GM19328 (cell line): ENCODE measurements around the gene PRRX2.

ENCODE experiments used
- ATAC-seq: cut with Tn5 transposase; IDR thresholded peaks from one replicate; pipeline ENCODE4 v1.9.1; 2021; ENCODE audit warnings: mild to moderate bottlenecking, moderate library complexity; ENCODE audit not compliant: unreplicated experiment

PRRX2 gene

GRCh38 chr9:129674229-129674628 lies 8.8 kb downstream of the PRRX2 start:
- ATAC-seq: no peak

GRCh38 chr9:129675620-129676019 lies 10.2 kb downstream of the PRRX2 start:
- ATAC-seq: no peak

DNA sequence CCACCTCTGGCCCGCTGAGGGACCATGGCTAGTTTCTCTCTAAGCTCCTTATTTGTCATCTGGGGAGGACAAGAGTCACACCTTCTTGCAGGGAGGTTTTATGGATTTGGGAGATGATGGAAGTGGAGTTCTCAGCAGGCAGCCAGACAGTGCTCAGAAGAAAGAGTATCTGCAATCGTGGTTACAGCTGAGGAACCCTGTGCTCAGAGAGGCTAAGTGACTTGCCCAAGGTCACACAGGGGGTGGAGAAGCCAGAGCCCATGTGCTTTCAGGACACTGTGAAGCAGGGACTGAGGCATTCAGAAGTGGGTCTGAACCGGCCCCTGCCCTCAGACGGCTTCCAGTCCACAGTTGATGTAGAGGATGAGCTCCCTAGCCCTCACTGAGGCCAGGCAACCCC lies 10.8 kb downstream of the PRRX2 start:
- ATAC-seq: no peak

DNA sequence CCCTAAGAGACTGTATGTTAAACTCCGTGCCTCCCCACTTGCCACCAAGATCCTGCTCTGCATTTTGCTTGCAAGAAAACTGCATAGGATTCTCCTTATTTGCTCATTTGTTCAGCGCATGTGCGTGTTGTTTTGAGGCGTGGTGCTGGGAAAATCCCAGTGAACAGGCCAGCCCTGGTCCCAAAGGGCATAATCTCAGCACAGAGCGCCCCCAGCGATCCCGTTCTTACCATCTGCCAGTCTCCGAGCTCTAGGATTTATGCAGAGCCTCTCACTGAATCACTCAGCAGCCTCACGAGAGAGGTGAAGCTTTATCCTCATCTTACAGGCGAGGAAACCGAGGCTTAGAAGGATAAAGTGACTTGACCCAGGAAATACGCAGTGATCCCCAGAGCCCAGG lies 11.5 kb downstream of the PRRX2 start:
- no peak for ATAC-seq

DNA sequence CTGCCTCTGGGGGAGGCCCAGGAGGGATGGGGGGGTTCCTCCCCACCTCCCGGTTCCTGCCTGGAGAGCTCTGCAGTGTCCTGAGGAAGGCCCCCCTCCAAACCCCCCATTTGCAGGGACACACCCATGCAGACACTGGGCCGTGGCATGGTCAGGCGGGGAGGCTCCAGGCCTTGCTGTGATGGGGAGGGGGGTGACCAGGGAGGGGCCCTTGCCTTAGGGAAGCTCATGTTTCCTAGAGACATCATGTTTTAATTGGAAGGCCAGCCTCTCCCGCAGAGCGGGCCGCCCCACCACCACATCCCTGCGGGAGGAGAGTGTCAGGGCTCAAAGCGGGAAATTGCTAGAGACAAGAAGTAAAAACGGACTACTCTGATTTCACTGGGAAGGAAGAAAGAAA lies 12.0 kb downstream of the PRRX2 start:
- ATAC-seq: no peak

DNA sequence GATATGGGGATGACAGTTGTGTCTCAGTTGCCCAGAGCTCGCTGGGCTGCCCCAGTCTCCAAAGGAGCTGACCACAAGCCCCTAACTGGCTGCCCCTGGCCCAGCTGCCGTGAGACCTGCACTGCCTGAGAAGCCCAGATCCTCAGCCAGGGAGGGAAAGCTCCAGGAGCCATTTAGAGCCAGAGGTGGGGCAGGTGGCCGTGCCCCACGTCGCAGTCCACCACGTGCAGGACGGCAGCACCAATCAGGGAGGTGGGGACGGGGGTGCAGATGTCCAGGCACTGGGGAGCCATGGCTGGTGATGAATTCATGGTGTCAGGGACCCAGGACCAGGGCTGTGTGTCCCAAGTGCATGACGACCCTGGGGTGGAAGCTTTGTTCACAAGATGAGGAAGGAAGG lies 13.4 kb downstream of the PRRX2 start:
- no peak for ATAC-seq

- no peak for ATAC-seq
Observed at GRCh38 chr9:129679537-129679936, 14.1 kb downstream of the PRRX2 start.

DNA sequence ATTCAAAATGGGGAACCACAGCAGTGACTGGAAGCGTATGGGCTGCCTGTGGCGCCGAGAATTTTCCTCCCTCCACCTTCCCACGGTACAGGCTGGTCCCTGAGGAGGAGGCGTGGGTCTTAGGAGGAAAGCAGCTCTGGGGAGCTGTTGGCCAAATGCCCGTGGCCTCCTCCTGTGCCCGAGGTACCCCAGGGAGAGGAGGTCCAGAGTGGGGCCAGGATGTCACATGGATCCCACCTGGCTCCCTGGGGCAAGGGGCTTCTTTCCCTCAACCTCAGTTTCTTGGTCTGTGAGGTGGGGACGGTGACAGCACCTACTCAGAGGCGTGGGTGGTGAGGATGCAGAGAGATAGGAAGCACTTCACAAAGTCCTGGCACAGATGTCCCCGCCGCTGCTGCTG lies 16.5 kb downstream of the PRRX2 start:
- no peak for ATAC-seq

- no peak for ATAC-seq
Observed at GRCh38 chr9:129682381-129682780, 16.9 kb downstream of the PRRX2 start.

GRCh38 chr9:129685220-129685932 lies 19.9 kb downstream of the PRRX2 start:
- ATAC-seq: no peak

DNA sequence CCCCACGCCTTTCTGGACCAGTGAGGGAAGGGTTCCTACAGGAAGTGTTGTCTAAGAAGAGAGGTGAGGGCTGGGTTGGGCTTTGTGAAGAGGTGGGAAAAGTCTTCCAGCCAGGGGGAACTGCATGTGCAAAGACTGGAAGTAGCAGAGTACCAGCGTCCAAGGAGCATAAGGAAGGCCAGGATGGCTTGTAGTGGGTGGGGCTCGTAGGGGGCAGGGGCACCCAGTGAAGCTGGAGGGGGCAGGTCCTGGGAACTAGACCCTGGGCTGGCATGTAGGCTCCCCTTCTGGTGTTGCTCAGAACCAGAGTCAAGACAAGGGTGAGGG lies 20.4 kb downstream of the PRRX2 start:
- no peak for ATAC-seq

DNA sequence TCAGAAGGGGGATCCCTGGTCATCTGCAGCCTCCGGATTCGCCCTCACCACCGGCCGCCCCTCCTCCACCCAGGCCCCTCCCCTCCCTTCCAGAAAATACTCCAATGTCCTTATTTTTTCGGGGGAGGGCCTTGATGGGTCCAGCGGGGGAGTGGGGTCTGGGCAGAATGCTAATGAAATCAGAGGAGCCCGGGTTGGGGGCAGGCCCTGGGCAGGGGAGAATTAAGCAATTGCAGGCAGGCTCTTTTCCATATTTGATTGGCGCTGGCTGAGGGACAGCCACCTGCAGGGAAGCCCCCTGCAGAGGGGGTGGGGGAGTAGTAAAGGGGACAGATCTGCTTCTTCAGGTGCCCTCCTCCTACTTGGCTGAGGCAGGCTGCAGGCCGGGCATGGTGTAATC lies 21.3 kb downstream of the PRRX2 start:
- ATAC-seq: no peak

- ATAC-seq: no peak
Observed at GRCh38 chr9:129687391-129687790, 21.9 kb downstream of the PRRX2 start.

- no peak for ATAC-seq
Observed at GRCh38 chr9:129688285-129689043, 23.0 kb downstream of the PRRX2 start.

GRCh38 chr9:129692534-129692933 lies 27.1 kb downstream of the PRRX2 start:
- no peak for ATAC-seq

- no peak for ATAC-seq
Observed at GRCh38 chr9:129693741-129694140, 28.3 kb downstream of the PRRX2 start.

- ATAC-seq: no peak
Observed at GRCh38 chr9:129694243-129694646, 28.8 kb downstream of the PRRX2 start.

DNA sequence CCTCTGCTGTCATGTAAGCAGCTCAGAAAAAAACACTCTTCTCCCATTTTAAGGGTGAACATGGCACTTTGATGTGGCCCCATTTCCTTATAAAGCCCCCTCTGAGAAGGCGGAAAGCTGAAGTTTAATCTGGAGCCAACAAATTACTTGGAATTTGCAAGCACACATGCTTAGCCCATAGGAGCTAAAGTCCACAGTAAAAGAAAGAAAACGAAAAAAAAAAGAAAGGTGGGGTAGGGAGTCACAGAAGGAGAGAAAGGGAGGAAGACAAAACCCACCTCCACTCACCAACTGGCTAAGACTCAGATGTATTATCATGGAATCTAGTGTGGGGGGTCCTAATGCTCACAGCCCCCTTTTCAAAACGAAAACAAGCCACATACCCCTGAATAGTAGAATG lies 30.4 kb downstream of the PRRX2 start:
- no peak for ATAC-seq

DNA sequence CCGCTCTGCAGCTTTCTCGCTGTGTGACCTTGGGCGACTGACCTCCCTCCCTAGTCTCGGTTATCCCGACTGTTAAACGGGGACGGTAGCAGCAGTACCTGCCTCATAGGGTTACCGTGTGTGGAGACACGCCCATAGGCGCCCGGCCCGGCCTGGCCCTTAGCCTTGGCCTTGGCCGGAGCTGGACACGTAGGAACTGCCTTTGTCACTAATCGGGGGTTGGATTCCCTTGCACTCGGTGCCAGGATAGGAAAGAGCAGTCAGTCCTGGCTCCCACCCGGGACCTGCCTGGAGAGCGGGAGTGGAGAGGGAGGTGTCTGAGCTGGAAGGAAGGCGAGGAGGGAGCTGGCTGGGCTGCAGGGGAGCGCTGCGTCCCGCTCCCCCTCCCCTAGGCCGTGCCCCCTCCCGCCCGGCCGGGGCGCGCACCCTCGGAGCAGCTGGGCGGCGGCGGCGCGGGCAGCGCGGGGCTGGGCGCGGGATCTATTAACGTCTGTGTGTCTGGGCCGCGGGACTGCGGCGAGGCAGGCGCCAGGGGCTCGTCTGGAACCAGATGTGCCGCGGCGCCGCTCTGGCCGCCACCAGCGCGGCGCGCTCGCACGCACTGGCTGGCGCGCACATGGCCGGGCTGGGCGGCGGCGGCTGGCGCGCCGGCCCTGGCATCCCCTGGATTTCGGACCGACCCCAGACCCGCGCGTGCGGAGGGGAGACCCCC lies 31.7 kb downstream of the PRRX2 start:
- ATAC-seq: no peak

- ATAC-seq: no peak
Observed at GRCh38 chr9:129697656-129698253, 32.3 kb downstream of the PRRX2 start.

- ATAC-seq: no peak
Observed at GRCh38 chr9:129698254-129698757, 32.9 kb downstream of the PRRX2 start.
